GM10847 (cell line): ENCODE data around the gene LDLRAD4.

ENCODE experiments used
- POLR2A ChIP-seq: IDR thresholded peaks from 2 replicates; pipeline ENCODE4 v1.6.1; 2011; ENCODE audit not compliant: insufficient read length; ENCODE audit errors: extremely low read depth

Gene LDLRAD4

DNA sequence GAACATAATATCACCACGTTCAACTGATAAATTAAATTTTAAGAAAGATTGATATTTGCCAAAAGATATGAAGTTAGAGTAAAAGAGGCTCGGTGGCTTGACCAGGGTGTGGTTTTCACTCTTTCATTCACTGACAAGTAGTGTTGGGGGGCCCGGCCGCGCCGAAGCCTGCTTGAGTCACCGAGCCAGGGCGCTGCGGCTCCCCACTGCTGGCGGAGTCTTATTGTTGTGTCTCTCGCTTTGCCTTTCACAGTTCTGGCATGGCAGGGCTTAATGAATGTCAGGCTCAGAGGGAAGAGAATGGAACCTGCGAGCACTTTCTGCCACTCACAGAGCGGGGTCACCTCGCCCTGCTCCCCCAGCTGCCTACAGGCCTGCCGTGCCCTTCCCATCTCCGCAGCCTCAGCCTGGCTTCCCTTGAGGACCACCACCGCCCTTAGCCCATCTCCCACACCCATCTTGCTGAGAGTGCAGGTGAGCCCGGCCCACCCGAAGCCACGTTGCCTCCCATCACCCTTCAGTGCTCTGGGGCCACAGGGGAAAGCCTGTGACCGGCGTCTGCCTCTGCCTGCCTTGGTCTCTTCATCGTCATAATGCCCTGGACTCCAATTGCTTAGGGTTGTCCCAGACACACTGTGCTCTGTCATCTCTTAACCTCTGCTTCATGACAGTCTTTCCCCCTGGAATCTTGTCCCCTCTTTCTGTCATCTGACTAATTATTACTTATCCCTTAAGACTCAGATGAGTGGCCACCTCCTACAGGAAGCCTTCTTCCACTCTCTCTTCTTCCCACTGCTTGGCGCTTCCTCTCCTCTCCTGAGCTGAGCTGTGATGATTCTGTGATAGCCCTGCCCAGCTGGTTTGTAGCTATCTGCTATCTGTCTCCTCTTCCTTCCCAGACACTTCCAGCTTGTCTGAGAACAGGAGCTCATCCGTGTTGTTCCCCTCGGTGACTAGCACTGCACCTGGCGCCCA, 365.3 kb downstream of the LDLRAD4 start:
- TF ChIP-seq POLR2A: no peak

DNA sequence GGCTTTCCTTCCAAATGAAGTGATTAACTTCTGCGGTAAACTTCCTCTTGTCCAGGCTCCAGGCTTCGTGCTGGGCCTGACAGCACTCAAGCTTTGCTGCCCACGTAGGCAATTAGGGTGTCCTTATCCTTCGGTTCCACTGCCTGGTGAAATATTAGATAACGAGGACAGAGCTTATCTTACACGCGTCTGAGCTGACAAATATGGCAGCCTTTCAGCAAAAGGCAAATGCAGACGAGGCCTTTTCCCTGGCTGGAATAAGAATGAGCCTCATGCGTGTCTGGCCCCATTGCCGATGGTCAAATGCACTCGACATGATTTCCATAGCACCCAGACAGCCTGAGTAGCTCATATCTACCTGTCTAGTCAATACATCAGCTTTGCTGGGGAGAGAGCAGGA, 366.3 kb downstream of the LDLRAD4 start:
- TF ChIP-seq POLR2A: no peak

- no peak for TF ChIP-seq POLR2A
These were observed 367.0 kb downstream of the LDLRAD4 start for GRCh38 chr18:13585379-13586153.

- TF ChIP-seq POLR2A: no peak
These were observed 368.4 kb downstream of the LDLRAD4 start for GRCh38 chr18:13587001-13587400.

DNA sequence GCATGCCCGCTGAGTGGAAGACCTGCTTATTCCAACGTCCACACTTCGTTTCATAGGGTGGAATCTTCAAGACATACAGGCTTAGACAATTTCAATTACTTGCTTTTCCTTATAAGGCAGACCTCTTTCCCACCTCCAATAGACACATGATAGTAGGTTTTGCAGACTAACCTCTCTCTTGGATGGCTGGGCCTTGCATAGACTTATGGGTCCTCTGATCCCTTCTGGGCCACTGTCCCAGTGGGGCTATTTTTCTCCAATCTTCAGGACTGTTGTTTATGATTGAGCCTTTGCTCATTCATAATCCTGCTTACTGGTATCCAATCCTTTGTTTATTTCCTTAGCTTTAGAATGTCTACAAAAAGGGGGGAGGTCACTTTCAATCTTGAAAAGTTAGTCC, 368.9 kb downstream of the LDLRAD4 start:
- TF ChIP-seq POLR2A: no peak

- TF ChIP-seq POLR2A: no peak
These were observed 369.4 kb downstream of the LDLRAD4 start for GRCh38 chr18:13587937-13588336.

GRCh38 chr18:13589316-13589715, 370.8 kb downstream of the LDLRAD4 start:
- no peak for TF ChIP-seq POLR2A

DNA sequence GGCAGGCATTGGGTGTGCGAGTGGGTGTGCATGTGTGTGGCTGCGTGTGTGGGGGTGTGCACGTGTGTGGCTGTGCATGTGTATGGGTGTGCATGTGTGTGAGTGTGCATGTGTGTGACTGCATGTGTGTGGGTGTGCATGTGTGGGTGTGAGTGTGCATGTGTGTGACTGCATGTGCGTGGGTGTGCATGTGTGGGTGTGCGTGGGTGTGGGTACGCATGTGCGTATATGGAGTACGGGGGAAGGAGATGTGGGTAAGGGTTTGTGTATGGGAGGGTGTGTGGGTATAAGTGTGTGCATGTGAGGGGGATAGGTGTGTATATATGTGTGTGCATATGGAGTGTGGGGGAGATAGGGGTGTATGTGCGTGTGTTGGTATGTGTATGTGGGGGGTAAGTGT, 371.4 kb downstream of the LDLRAD4 start:
- TF ChIP-seq POLR2A: no peak

- TF ChIP-seq POLR2A: no peak
These were observed 373.7 kb downstream of the LDLRAD4 start for GRCh38 chr18:13592246-13592645.

GRCh38 chr18:13594551-13594950, 376.0 kb downstream of the LDLRAD4 start:
- TF ChIP-seq POLR2A: no peak

GRCh38 chr18:13597068-13597467, 378.5 kb downstream of the LDLRAD4 start:
- TF ChIP-seq POLR2A: no peak

DNA sequence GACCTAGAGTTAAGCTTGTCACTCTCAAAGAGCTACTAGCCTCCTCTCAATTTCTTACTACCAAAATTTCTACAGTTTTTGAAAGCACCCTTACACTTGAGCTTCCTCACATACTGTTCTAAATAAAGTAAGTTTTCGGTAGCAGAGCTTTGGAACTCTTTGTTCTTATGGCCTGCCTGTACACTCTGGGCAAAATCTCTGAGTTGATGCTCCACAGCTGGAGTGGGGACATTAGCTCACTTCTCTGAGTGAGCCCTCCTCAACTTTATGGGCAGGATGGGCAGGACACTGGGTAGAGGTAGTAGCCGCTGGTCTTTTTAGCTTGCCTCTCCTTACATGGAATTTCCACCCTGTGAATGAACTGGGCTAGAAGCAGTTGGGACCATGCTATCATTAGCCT, 380.0 kb downstream of the LDLRAD4 start:
- TF ChIP-seq POLR2A: no peak

- no peak for TF ChIP-seq POLR2A
These were observed 380.5 kb downstream of the LDLRAD4 start for GRCh38 chr18:13599031-13599430.

- no peak for TF ChIP-seq POLR2A
These were observed 384.9 kb downstream of the LDLRAD4 start for GRCh38 chr18:13603304-13604019.

- TF ChIP-seq POLR2A: no peak
These were observed 386.2 kb downstream of the LDLRAD4 start for GRCh38 chr18:13604786-13605185.

DNA sequence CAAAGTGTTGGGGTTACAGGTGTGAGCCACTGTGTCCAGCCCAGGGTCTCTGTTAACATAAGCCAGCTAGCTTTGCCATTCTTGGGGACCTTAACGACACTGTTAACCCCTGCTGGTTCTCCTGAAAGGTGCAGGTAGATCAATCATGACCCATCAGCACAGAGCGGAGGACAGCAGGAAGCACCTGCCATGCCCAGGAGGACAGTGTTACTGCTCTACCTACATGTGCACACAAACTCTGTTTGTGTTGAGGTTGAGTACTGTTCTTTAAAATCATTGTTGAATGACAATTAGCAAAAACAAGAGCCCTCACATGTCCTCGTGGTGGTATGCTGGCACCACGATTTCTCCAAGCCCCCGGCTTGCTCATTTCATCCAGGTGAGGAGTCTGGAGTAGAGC, 386.9 kb downstream of the LDLRAD4 start:
- no peak for TF ChIP-seq POLR2A

DNA sequence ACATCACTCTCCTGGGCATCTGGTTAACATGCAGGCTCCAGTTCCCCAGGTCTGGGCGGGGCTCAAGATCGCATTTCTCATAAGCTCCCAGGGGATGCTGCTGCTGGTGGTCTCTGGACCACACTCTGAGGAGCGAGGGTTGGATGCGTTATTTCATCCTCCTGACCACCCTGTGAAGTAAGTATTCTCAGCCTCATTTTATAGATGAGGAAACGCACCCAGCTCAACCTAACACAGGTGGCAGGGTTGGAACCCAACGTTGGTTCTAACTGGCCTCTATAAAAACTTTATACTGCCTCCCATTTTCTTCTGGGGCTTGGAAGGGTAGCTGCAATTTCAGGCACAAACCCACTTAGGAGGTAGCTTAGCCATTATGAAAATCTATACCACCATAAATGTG, 387.3 kb downstream of the LDLRAD4 start:
- TF ChIP-seq POLR2A: no peak
